Measurements from ENCODE around the gene PFKFB4. TPM values are rescaled to one million over a fixed set of nuclear protein-coding genes. Genes with fewer than 3 reads are reported as not detected.

PFKFB4 gene
- total and polyA plus RNA-seq, 7 donors: 1.5 to 8.0 (median 4.2) TPM

DNA sequence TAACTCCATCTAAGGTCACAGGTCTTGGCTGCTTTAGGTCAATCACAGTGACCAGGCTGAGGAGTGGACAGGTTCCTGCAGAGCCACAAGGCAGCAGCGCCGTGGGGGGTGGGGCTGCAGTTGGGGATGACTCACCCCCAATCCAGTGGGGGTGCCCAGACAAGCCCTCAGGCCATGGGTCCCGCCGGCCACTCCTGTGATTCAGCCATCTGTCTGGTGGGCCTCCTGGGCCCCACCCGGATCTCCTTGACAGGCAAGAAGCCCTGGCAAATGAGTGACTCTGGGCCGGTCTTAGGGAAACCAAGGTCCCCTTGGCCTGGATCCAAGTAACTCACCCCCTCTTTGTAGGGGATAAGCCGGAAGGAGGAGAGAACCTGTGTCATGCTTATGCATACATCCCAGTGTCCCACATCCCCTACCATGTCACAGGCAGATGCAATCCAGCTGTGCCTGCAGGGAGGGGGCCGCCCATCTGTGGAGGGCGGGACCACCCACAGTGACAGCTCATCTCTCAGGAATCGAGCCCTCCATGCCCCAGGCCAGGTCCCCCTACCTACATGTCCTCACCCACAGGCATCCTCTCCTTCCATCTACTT is 39.0 kb upstream of the PFKFB4 start:
- Histone ChIP-seq H3K4me3 (peak overlapping the region in 2 of 4 donors; percentile 42 to 50), H3K4me1 (peaks cover 0 to 49% (median 39%) of the 10 kb centered on the region in 4 donors), H3K27me3 (peaks cover 0 to 15% (median 5%) of the 10 kb centered on the region in 3 donors), H3K9me3 (no peaks in the 10 kb centered on the region), H3K27ac (peak overlapping the region; percentile 20 to 89 (median 26)), H3K36me3 (peaks cover 13 to 22% (median 17%) of the 10 kb centered on the region in 4 donors)
- TF ChIP-seq POLR2A (IDR thresholded peaks at IDR 0.05): no peak
- TF ChIP-seq, protein P1, sequence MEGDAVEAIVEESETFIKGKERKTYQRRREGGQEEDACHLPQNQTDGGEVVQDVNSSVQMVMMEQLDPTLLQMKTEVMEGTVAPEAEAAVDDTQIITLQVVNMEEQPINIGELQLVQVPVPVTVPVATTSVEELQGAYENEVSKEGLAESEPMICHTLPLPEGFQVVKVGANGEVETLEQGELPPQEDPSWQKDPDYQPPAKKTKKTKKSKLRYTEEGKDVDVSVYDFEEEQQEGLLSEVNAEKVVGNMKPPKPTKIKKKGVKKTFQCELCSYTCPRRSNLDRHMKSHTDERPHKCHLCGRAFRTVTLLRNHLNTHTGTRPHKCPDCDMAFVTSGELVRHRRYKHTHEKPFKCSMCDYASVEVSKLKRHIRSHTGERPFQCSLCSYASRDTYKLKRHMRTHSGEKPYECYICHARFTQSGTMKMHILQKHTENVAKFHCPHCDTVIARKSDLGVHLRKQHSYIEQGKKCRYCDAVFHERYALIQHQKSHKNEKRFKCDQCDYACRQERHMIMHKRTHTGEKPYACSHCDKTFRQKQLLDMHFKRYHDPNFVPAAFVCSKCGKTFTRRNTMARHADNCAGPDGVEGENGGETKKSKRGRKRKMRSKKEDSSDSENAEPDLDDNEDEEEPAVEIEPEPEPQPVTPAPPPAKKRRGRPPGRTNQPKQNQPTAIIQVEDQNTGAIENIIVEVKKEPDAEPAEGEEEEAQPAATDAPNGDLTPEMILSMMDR (IDR thresholded peaks at IDR 0.05): no peak
- TF ChIP-seq POLR2AphosphoS5 (IDR thresholded peaks at IDR 0.05): peak in 1 of 4 donors; percentile 17
- TF ChIP-seq EP300 (IDR thresholded peaks at IDR 0.05): no peak
- 16 to 40% methylated on average over 10 of the region's 10 CpGs for WGBS, 2 donors
- intact Hi-C loops (cut with DNase I): no loop called here
- DNase-seq: no peak

DNA sequence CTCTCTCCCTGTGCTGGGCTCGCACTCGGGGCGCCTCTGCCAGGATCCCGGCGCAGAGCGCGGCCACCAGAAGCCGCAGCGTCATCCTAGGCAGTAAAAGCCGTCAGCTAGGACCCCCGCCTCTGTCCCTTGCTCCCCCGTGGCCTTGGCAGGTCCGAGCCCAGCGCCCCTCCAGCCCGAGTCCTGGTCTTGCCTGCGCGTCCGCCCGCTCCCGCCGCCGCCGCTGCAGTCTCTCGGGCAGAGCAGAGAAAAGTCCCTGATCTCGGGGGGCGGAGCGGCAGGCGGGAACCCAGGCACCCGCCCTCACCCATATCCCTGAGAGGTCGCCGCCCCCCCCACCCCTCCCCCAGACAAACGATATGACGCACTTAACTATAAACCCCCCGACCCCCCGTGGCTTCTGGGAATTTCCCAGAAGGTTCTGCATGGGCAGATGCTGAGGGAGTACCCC is 38.5 kb upstream of the PFKFB4 start, which contains the start of gene COL7A1:
Gene COL7A1 (minus strand): TSS at position 255 of the 451 bp plus-strand sequence. CDS start 170 bp downstream, at position 85.
- H3K27ac ChIP-seq: peak within 1 kb of the TSS; percentile 20 to 89 (median 26)
- no peak for DNase-seq
- H3K9me3 ChIP-seq: no peaks in the 10 kb centered on the region
- peak within 1 kb of the TSS; percentile 16 to 50 (median 40) for H3K4me3 ChIP-seq
- H3K36me3 ChIP-seq: peaks cover 8 to 17% (median 12%) of the 10 kb centered on the region in 4 donors
- TF ChIP-seq POLR2AphosphoS5 (IDR thresholded peaks at IDR 0.05): peak in 1 of 4 donors; percentile 15
- TF ChIP-seq, protein P1 (IDR thresholded peaks at IDR 0.05): no peak
- intact Hi-C loops (cut with DNase I): no loop called here
- peaks cover 0 to 15% (median 5%) of the 10 kb centered on the region in 3 donors for H3K27me3 ChIP-seq
- WGBS, 2 donors: 2 to 11% methylated on average over 35 of the region's 35 CpGs
- H3K4me1 ChIP-seq: peaks cover 0 to 46% (median 39%) of the 10 kb centered on the region in 4 donors

DNA sequence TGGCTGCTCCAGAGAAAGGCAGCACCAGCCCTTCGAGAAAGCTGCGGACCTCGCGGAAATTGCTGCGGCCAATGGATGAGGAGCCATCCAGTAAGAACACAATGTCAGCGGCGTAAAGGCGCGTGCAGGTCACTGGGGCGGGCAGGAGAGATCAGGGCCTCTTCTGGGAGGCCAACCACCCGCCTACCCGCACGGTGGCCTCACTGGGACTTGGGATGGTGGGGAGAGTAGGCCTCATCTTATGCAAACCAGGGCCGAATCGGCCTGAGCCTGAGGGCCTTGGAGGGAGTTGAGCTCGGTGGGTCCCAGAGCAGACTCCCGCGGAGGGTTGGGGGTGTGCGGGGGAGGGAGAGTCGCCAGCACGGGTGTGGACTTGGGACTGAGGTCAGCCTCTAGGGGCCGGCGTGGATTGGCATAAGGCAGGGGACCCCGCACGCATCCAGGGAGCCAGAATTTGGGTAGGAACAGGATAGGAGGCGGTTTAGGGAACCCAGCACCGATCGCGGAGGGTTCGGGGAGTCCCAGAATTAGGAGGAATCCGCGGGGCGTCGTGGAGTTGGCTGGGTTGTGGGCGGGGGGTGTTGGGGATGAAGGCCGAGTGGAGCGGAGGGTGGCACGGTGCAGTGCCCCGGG is 37.9 kb upstream of the PFKFB4 start:
- Histone ChIP-seq H3K4me3 (peak overlapping the region; percentile 16 to 50 (median 40)), H3K27ac (peak overlapping the region in 1 of 4 donors; percentile 89), H3K9me3 (no peaks in the 10 kb centered on the region), H3K36me3 (peaks cover 4 to 11% (median 6%) of the 10 kb centered on the region in 4 donors), H3K4me1 (peaks cover 0 to 40% (median 37%) of the 10 kb centered on the region in 4 donors), H3K27me3 (peaks cover 0 to 15% (median 5%) of the 10 kb centered on the region in 3 donors)
- DNase-seq: no peak
- 27 to 40% methylated on average over 39 of the region's 39 CpGs for WGBS, 2 donors
- intact Hi-C loops (cut with DNase I): no loop called here
- TF ChIP-seq, protein P1 (IDR thresholded peaks at IDR 0.05): no peak
- TF ChIP-seq EP300 (IDR thresholded peaks at IDR 0.05) (no peak), POLR2AphosphoS5 (IDR thresholded peaks at IDR 0.05) (no peak)

DNA sequence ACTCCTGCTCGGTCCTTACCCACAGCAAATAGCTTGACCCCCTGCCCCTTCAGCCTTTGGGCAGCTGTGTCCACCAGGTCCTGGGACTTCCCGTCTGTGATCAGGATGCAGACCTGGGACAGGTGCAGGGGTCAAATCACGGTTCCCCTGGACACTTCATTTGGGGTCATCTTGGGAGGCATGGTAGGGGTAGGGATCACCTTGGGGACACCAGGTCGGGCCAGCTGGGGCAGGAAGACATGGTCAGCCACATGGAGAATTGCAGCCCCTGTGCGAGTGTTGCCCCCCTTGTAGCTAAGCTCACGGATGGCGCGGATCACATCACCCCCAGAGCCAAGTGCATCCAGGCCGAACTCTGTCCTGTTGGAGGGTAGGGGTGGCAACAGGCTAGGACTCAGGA is 36.7 kb upstream of the PFKFB4 start:
- Histone ChIP-seq H3K27ac (no peak overlapping the region), H3K27me3 (peaks cover 0 to 15% (median 5%) of the 10 kb centered on the region in 3 donors), H3K9me3 (no peaks in the 10 kb centered on the region), H3K4me3 (no peak overlapping the region), H3K4me1 (peaks cover 0 to 28% (median 25%) of the 10 kb centered on the region in 4 donors), H3K36me3 (no peaks in the 10 kb centered on the region)
- no peak for DNase-seq
- TF ChIP-seq POLR2AphosphoS5 (IDR thresholded peaks at IDR 0.05): no peak
- no peak for TF ChIP-seq EP300 (IDR thresholded peaks at IDR 0.05)
- no peak for TF ChIP-seq POLR2A (IDR thresholded peaks at IDR 0.05)
- TF ChIP-seq, protein P1 (IDR thresholded peaks at IDR 0.05): no peak
- 91 to 93% methylated on average over 9 of the region's 9 CpGs for WGBS, 2 donors
- intact Hi-C loops (cut with DNase I): no loop called here

Measured in sigmoid colon (tissue), 7 donors.